Nucleus accumbens (tissue), 56 donors: ENCODE results near the gene FITM1.

Experiments
- DNase-seq, 56 donors: peaks; one replicate each; lab custom pipeline; 2025; lab: John Stamatoyannopoulos, UW

Gene FITM1

GRCh38 chr14:24179294-24179960 is 49.0 kb downstream of the FITM1 start:
- DNase-seq, result no peak

GRCh38 chr14:24179961-24180796 is 49.7 kb downstream of the FITM1 start:
- DNase-seq, result peak in 10 of 56 donors; percentile 10 to 75 (median 28)

- no peak for DNase-seq
These were observed 51.1 kb downstream of the FITM1 start for GRCh38 chr14:24181371-24182077.
